Dedifferentiated amniotic fluid mesenchymal stem cell (primary cell): ENCODE results near the gene SDK2.
"Not testable (repeated sequence)": the region's sequence is repeated elsewhere in the genome, so short reads cannot be mapped to it uniquely, and the experiment has no call there.

Source experiments
- DNase-seq: peaks from one replicate; pipeline ENCODE4 v3.0.0-alpha.2; 2016; ENCODE audit errors: extremely low spot score

Gene SDK2

GRCh38 chr17:73482251-73482716 lies 162.0 kb downstream of the SDK2 start:
- no peak for DNase-seq

GRCh38 chr17:73481676-73482075 lies 162.6 kb downstream of the SDK2 start:
- no peak for DNase-seq

- no peak for DNase-seq
Observed at GRCh38 chr17:73480740-73481139, 163.5 kb downstream of the SDK2 start.

- DNase-seq: no peak
Observed at GRCh38 chr17:73478768-73479424, 165.3 kb downstream of the SDK2 start.

- no peak for DNase-seq
Observed at GRCh38 chr17:73478334-73478733, 165.9 kb downstream of the SDK2 start.

GRCh38 chr17:73476890-73477350 lies 167.3 kb downstream of the SDK2 start:
- no peak for DNase-seq

- DNase-seq: no peak
Observed at GRCh38 chr17:73474370-73474988, 169.8 kb downstream of the SDK2 start.

GRCh38 chr17:73472715-73473114 lies 171.5 kb downstream of the SDK2 start:
- not testable (repeated sequence) for DNase-seq

GRCh38 chr17:73471924-73472323 lies 172.3 kb downstream of the SDK2 start:
- no peak for DNase-seq

- no peak for DNase-seq
Observed at GRCh38 chr17:73470316-73470826, 173.9 kb downstream of the SDK2 start.

- no peak for DNase-seq
Observed at GRCh38 chr17:73469311-73469710, 174.9 kb downstream of the SDK2 start.

GRCh38 chr17:73468221-73468620 lies 176.0 kb downstream of the SDK2 start:
- no peak for DNase-seq

- no peak for DNase-seq
Observed at GRCh38 chr17:73467651-73468050, 176.6 kb downstream of the SDK2 start.

GRCh38 chr17:73466704-73467433 lies 177.4 kb downstream of the SDK2 start:
- no peak for DNase-seq

- DNase-seq: no peak
Observed at GRCh38 chr17:73465953-73466230, 178.4 kb downstream of the SDK2 start.

- DNase-seq: no peak
Observed at GRCh38 chr17:73465130-73465952, 178.9 kb downstream of the SDK2 start.

GRCh38 chr17:73464447-73464846 lies 179.8 kb downstream of the SDK2 start:
- DNase-seq: no peak

- no peak for DNase-seq
Observed at GRCh38 chr17:73463821-73464220, 180.4 kb downstream of the SDK2 start.

- DNase-seq: no peak
Observed at GRCh38 chr17:73462823-73463222, 181.4 kb downstream of the SDK2 start.

GRCh38 chr17:73459980-73460379 lies 184.3 kb downstream of the SDK2 start:
- DNase-seq: no peak

- no peak for DNase-seq
Observed at GRCh38 chr17:73455767-73456166, 188.5 kb downstream of the SDK2 start.
